ENCODE data around the gene STKLD1.
"Not testable (repeated sequence)": the region's sequence is repeated elsewhere in the genome, so short reads cannot be mapped to it uniquely, and the experiment has no call there.

The STKLD1 gene

DNA sequence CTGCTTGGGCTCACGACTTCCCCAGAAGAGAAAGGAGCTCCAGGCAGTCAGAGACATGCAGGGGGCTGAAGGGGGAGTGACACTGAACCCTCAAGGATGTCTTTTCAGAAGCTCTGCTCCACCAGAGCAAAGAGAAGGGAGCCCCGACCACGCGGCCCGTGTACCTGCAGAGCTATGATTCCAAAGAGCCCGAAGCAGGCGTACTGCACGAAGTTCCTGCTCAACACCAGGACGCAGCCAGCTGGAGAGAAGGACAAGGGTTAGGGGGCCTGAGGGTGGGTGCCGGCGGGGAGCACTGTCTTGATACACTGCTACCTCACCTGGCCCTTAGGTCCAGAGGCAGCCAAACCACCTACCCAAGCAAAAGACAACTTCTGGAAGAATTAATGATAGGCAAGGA lies 9.7 kb upstream of the STKLD1 start:
- no peak for DNase-seq

- no peak for DNase-seq
Observed at GRCh38 chr9:133367221-133367620, 8.9 kb upstream of the STKLD1 start.

GRCh38 chr9:133367778-133368177 lies 8.4 kb upstream of the STKLD1 start:
- DNase-seq = no peak

DNA sequence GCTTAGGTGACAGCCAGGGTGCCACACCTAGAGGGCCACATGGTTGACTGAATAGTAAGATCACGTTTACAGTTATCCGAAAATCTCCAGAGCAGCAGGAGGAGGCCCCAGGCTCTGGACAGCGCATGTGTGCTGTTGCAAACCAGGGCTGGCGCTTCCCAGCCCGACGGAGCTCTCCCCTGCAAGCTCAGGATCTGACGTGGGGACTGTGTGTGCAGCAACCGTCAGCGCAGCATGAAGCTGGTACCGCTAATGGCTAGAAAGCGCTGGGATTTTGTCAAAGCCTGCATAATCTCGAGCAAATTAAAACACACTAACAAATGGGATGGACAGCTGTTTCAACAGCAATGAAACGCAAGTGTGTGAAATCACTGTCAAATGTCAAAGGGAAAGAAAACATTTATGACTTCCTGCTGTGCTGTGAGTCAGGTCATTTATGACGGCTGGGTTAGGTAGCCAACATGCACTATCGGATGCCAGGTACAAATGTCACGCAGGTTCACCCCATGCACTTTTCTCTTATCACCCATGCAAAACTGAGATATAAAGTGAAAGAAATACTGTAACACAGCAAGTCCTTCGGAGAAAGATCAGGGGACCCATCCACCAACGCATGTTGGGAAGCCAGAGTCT lies 7.8 kb upstream of the STKLD1 start:
- no peak for DNase-seq

GRCh38 chr9:133369422-133369821 lies 6.7 kb upstream of the STKLD1 start:
- no peak for DNase-seq

GRCh38 chr9:133369933-133370332 lies 6.2 kb upstream of the STKLD1 start:
- no peak for DNase-seq

- no peak for DNase-seq
Observed at GRCh38 chr9:133370685-133371084, 5.5 kb upstream of the STKLD1 start.

DNA sequence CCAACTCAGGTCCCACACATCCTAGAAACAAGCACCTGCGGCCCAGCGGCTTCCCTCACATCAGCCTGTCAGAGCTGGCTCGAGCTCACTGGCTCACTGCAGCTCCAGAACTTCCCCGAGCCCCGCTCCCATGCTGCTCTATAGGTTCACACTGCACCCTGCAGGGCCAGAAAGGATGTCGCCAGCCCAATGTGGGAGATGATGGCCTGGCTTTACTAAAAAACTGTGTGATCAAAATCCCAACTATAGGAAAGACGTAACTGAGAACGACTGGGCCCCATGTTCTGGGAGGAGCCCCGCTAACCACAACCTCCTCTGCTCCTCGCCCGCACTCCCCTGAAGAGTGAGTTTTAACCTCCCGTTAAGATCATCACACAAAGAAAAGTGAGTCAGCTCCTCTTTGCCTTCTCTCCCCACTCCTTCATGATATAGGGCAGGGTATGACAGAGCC lies 4.9 kb upstream of the STKLD1 start:
- DNase-seq = peak; percentile 46

DNA sequence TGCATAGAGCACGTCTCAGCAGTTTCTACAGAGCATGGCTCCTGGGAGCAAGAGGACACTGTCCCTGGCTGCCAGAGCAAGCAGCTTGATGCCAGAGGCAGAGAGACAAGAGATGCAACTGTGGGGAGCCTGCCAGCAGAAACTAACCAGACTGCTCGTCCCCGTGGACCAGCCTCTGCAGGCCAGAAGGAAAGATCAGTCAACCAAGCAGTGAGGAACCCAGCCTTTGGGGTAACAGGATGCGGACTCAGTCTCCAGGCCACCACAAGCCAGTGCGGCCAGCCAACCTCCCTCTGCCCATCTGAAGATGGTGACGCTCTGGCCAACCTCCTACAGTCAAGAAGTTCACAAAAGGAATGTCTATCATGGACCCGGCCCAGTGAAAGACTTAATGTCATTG lies 4.0 kb upstream of the STKLD1 start:
- no peak for DNase-seq

- DNase-seq = no peak
Observed at GRCh38 chr9:133374612-133375115, 1.5 kb upstream of the STKLD1 start.

GRCh38 chr9:133375116-133375723 lies 946 bp upstream of the STKLD1 start:
- DNase-seq = no peak

- DNase-seq = not testable (repeated sequence)
Observed at GRCh38 chr9:133377280-133377679, 1.1 kb downstream of the STKLD1 start.

DNA sequence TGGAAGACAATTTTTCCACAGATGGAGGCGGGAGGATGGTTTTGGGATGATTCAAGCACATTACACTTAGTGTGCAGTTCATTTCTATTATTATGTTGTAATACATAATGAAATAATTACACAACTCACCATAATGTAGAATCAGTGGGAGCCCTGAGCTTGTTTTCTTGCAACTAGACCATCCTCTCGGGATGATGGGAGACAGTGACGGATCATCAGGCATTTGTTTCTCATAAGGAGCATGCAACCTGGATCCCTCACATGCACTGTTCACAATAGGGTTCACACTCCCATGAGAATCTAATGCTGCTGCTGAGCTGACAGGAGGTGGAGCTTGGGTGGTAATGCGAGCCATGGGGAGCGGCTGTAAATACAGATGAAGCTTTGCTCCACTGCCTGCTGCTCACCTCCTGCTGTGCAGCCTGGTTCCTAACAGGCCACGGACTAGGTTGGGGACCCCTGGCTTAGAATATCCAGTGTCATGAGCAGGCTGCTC lies 1.6 kb downstream of the STKLD1 start:
- DNase-seq = no peak

GRCh38 chr9:133378408-133378962 lies 2.3 kb downstream of the STKLD1 start:
- no peak for DNase-seq

- no peak for DNase-seq
Observed at GRCh38 chr9:133379153-133380086, 3.3 kb downstream of the STKLD1 start.

- DNase-seq = no peak
Observed at GRCh38 chr9:133380734-133381133, 4.6 kb downstream of the STKLD1 start.

- DNase-seq = no peak
Observed at GRCh38 chr9:133382507-133383141, 6.5 kb downstream of the STKLD1 start.

DNA sequence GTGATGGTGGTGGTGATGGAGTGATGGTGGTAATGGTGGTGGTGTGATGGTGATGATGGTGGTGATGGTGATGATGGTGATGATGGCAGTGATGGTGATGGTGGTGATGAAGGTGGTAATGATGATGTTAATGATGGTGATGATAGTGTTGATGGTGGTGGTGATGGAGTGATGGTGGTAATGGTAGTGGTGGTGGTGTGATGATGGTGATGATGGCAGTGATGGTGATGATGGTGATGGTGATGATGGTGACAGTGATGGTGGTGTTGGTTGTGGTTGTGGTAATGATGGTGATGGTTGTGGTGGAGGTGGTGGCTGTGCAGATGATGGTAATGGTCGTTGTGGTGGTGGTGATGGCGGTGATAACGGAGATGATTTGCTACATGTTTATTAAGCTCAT lies 7.3 kb downstream of the STKLD1 start:
- DNase-seq = no peak

DNA sequence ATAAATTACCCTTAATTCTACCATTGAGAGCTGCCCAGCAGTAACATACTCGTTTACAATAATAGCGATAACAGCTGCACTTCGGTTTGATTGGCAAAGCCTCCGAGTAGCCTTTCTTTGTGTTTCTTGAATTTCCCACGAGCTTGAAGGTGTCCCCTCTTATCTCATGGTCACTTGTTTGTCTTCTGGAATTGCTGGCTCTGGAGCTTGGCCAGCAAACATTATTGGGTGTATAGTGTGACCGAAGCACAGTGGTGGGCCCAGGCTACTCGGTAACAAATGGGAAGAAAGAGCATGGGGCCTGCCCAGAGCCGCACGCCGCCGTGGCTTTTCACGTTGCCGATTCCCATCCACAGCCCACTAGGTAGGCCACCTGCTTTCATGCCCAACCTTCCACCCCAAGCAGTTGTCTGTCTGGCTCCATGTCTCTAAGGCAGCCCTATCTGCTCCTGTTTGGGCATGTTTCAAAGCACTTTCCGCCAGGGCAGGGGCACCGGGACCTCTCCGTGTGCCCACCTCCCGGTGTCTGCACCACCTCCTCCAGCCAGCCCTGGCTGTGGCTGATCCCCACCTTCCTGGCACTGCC lies 8.7 kb downstream of the STKLD1 start:
- no peak for DNase-seq

DNA sequence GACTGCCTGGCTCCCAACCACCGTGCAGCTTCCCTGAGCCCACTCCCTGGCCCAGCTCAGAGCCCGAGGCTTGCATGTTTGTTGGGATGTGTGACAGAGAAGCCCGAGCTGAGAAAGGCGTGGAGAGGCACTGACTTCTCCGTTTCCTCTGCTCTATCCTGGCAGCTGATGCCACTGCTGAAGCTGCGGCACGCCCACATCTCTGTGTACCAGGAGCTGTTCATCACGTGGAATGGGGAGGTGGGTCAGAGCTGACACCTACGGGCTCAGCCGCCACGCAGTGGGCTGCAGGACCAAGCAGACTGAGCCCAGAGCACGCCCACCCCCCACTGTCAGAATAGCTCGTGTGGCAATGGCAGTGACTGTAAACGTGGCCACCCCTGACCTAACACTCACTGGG lies 9.3 kb downstream of the STKLD1 start:
- DNase-seq = no peak

- no peak for DNase-seq
Observed at GRCh38 chr9:133386338-133386737, 10.2 kb downstream of the STKLD1 start.

DNA sequence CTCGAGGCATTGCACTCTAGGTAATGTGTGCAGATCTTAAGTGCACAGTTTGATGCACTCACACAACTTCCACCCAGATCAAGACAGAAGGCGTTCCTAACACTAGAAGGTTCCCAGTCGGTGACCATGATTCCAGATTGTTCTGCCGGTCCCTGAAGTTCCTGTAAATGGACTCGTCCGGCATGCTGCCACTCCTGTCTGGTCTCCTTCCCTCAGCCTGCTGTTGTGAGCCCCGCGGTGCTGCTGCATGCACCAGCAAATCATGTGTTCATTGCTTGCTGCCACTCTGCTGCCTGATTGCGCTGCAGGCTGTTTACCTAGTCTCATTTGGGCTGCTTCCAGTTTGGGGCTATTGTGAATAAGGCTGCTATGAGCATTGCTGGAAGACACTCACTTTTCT lies 11.5 kb downstream of the STKLD1 start:
- DNase-seq = no peak

Data from activated CD4-positive, alpha-beta T cell treated with anti-CD3 and anti-CD28 coated beads for 1 hour (primary cell).